ENCODE data around the gene AP3B2.
"Not testable (repeated sequence)": the region's sequence is repeated elsewhere in the genome, so short reads cannot be mapped to it uniquely, and the experiment has no call there.

Gene AP3B2

DNA sequence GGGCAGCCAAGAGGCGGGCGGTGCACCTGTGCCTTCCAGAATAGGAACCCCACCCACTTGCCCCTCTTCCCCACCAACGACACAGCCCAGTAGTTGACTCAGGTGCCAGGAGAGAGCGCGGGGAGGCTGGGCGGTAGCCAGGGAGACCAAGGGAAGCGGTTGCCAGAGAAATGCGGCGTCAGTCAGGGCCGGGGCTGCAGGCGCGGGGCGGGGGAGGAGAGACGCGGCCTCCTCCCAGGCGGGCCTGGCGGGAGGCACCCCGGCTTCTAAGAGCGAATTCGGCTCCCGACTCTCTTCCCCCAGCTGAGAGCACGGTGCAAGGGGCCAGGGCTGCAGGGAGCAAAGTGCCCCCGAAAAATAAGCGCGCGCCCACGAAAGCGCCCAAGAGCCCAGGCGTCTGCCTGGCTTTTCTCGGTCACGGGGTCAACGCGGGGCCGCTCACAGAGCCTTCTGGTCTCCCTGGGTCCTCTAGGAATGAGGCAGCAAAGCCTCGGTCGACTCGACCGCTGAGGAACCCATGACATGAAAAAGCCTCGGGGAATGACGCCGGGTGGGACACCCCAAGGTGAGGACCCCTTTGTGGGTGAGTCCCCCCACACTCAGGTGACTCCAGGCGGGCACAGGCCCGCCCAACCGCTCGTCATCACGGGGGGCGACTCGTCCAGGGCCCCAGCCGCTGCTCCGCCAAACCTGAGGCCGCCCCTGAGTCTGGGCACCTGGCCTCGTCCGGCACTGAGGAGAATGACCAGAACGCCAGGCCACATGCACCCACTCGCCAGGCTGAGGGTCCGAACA is 63.2 kb downstream of the AP3B2 start:
- DNase-seq (ENCODE audit: low spot score), result no peak
- Histone ChIP-seq H3K4me3 (peak overlapping the region; percentile 82), H3K27ac (no peak overlapping the region)
- TF ChIP-seq CTCF (IDR thresholded peaks at IDR 0.05), result no peak

DNA sequence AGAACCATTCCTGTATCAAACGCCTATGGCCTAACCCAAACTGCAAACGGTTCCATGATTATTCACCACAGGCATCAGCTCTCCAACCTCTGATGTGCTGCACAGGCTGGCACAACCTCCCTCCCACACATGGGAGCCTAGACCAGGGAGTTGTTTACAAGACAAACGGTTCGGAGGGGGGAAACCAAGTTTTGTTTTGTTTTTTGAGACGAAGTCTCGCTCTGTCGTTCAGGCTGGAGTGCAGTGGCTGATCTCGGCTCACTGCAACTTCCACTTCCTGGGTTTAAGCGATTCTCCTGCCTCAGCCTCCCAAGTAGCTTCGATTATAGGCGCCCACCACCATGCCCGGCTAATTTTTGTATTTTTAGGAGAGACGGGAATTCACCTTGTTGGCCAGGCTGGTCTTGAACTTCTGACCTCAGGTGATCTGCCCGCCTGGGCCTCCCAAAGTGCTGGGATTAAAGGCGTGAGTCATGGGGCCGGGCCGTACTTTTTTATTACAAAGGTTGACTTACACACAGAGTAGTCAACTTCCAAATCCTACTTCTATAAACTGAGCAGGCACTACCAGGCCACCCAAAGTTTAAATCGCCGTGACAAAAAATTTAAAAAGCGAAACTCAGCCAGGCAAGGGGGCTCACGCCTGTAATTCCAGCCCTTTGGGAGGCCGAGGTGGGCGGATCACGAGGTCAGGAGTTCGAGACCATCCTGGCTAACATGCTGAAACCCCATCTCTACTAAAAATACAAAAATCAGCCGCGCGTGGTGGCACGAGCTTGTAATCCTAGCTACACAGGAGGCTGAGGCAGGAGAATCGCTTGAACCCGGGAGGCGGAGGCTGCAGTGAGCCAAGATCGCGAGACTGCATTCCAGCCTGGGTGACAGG is 64.5 kb downstream of the AP3B2 start:
- H3K27ac ChIP-seq; DNase-seq (ENCODE audit: low spot score); H3K4me3 ChIP-seq: not testable (repeated sequence)

GRCh38 chr15:82643992-82644391 is 65.7 kb downstream of the AP3B2 start:
- no peak overlapping the region for H3K27ac ChIP-seq
- DNase-seq (ENCODE audit: low spot score), result no peak

GRCh38 chr15:82642656-82643055 is 67.0 kb downstream of the AP3B2 start:
- no peak overlapping the region for H3K4me3 ChIP-seq
- no peak overlapping the region for H3K27ac ChIP-seq
- no peak for TF ChIP-seq CTCF (IDR thresholded peaks at IDR 0.05)
- DNase-seq (ENCODE audit: low spot score), result no peak

More at GRCh38 chr15:82643992-82644391, 65.7 kb downstream of the AP3B2 start:
- H3K4me3 ChIP-seq, result no peak overlapping the region
- TF ChIP-seq CTCF (IDR thresholded peaks at IDR 0.05), result no peak

DNA sequence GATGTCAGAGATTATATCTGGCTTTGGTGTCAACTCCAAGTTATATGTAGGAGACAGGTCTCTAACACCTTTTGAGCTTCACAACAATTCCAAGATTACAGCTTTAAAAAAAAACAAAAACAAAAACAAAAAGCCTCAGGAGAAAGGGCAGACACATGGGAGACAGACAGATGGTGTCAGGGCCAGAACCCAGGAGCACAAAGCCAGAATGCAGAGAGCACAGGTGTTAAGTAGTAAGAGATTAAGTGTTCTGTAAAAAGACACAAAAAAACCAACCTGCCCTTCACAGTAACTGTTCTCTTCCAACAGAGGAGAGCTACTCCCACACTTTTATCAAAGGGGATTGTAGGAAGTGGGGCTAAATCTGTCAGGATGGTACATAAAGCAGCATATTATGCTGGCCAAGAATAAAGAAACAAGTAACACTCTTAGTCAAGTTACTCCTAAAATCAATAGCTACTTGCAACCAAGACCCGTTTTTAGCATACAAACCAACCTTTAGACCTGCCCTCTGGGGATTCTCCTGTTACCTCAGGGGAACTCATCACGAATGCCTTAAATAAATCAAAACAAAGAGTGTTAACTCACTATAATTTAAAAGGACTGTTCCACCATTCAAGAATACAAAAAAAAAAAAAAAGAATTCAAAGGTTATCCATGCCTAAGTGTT is 68.4 kb downstream of the AP3B2 start:
- no peak for DNase-seq (ENCODE audit: low spot score)
- no peak overlapping the region for H3K27ac ChIP-seq
- no peak overlapping the region for H3K4me3 ChIP-seq
- no peak for TF ChIP-seq CTCF (IDR thresholded peaks at IDR 0.05)

DNA sequence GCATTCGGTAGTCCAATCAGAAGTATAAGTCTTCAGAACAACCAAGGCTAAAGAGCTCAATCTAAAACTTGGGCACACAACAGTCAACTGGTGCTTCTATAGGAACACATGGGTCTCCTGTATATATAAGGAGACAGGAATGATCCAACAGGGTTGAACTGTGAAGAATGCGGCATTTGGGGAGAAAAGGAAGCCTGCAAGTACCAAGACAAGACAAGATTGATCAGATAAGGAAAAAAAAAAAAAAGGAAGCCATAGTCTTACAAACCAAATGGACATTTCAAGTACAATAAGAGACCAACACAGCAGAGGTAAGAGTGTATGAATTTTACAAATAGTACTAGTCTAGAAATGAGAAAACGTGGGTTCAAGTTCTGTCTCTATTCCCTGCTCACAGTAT is 69.0 kb downstream of the AP3B2 start:
- TF ChIP-seq CTCF (IDR thresholded peaks at IDR 0.05), result no peak
- DNase-seq (ENCODE audit: low spot score), result no peak
- Histone ChIP-seq H3K4me3 (no peak overlapping the region), H3K27ac (no peak overlapping the region)

DNA sequence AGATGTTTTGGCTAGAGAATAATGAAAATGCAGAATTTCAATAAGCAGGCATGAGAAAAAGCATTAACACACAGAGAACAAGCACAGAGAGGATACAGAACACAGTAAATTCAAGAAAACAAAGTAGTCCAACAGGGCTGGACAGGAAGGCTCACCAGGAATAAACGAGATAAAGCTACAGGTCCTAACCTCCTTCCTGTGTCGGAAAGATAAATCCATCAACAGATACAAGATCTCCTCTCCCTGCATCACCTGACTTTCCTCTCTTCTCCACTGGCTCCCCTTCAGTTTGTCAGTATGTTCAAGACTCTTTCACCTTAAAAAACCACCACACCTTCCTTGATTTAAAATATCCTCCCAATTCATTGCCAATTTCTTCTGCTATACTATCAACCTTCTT is 73.9 kb downstream of the AP3B2 start:
- Histone ChIP-seq H3K27ac (no peak overlapping the region), H3K4me3 (no peak overlapping the region)
- no peak for TF ChIP-seq CTCF (IDR thresholded peaks at IDR 0.05)
- no peak for DNase-seq (ENCODE audit: low spot score)
